Hepatocyte (in vitro differentiated cells): ENCODE results near the gene ATPAF1. TPM values are rescaled to one million over a fixed set of nuclear protein-coding genes. Genes with fewer than 3 reads are reported as not detected.

Experiments used
- DNase-seq: peaks from one replicate; pipeline ENCODE4 v3.0.0-alpha.2; 2016; ENCODE audit warnings: low spot score
- H2AFZ ChIP-seq: fragments of 200-600 bp; sonication (generic); 2 replicates; pipeline ENCODE4 v1.6.0; 2016; ENCODE audit warnings: antibody characterized with exemption, mild to moderate bottlenecking
- H3K27ac ChIP-seq: fragments of 200-600 bp; sonication (generic); 2 replicates; pipeline ENCODE4 v1.5.1; 2016; ENCODE audit warnings: mild to moderate bottlenecking
- H3K27me3 ChIP-seq: fragments of 200-600 bp; sonication (generic); 2 replicates; pipeline ENCODE4 v1.6.1; 2016
- H3K36me3 ChIP-seq: fragments of 200-600 bp; sonication (generic); replicated peaks from 2 replicates; pipeline ENCODE4 v1.5.1; 2016; ENCODE audit warnings: low read depth; ENCODE audit not compliant: insufficient read depth
- H3K4me1 ChIP-seq: fragments of 200-600 bp; sonication (generic); 2 replicates; pipeline ENCODE4 v1.5.1; 2016; ENCODE audit warnings: mild to moderate bottlenecking, moderate library complexity; ENCODE audit not compliant: insufficient read depth
- H3K4me2 ChIP-seq: fragments of 200-600 bp; sonication (generic); 2 replicates; pipeline ENCODE4 v1.6.0; 2016
- H3K4me3 ChIP-seq: fragments of 200-600 bp; sonication (generic); 2 replicates; pipeline ENCODE4 v1.5.1; 2016; ENCODE audit warnings: mild to moderate bottlenecking
- H3K79me2 ChIP-seq: fragments of 200-600 bp; sonication (generic); 2 replicates; pipeline ENCODE4 v1.6.0; 2017; ENCODE audit warnings: mild to moderate bottlenecking
- H3K9me2 ChIP-seq: fragments of 200-600 bp; sonication (generic); replicated peaks from 2 replicates; pipeline ENCODE4 v1.6.0; 2017; ENCODE audit warnings: mild to moderate bottlenecking; ENCODE audit not compliant: insufficient read depth
- H3K9me3 ChIP-seq: fragments of 200-600 bp; sonication (generic); 2 replicates; pipeline ENCODE4 v1.5.1; 2016; ENCODE audit warnings: low read depth, mild to moderate bottlenecking
- H4K20me1 ChIP-seq: fragments of 200-600 bp; sonication (generic); 2 replicates; pipeline ENCODE4 v1.6.0; 2016; ENCODE audit warnings: mild to moderate bottlenecking; ENCODE audit not compliant: insufficient read depth, poor library complexity, severe bottlenecking
- CTCF ChIP-seq: fragments of 200-600 bp; sonication (generic); IDR thresholded peaks from 2 replicates; pipeline ENCODE4 v1.5.1; 2016; ENCODE audit warnings: antibody characterized with exemption, mild to moderate bottlenecking; ENCODE audit not compliant: poor library complexity
- EZH2 ChIP-seq: fragments of 200-600 bp; sonication (generic); IDR thresholded peaks from 2 replicates; pipeline ENCODE4 v1.6.1; 2016; ENCODE audit warnings: antibody characterized with exemption, mild to moderate bottlenecking, borderline replicate concordance
- EZH2phosphoT487 ChIP-seq: fragments of 200-600 bp; sonication (generic); IDR thresholded peaks from one replicate; pipeline ENCODE4 v1.6.1; 2018; ENCODE audit warnings: antibody characterized with exemption, mild to moderate bottlenecking, low read depth, moderate library complexity; ENCODE audit not compliant: unreplicated experiment, severe bottlenecking
- WGBS: methylation state at CpG from one replicate; pipeline ENCODE4 v1.1.6; 2016; ENCODE audit warnings: low lambda C conversion rate; ENCODE audit errors: missing lambda C conversion rate; 5-methylcytosine and 5-hydroxymethylcytosine counted together
- polyA plus RNA-seq: library from polyadenylated mRNA; unstranded; fragments of >200 nt; fragmentation: Nextera tagmentation; extraction: Ambion mirVana; gene quantifications from 2 replicates; pipeline ENCODE4 v1.2.1, GENCODE V29; 2016
- total RNA-seq: library from RNA; depleted of rRNA; stranded (reverse); fragments of >200 nt; gene quantifications from 2 replicates; pipeline ENCODE4 v1.2.3, GENCODE V29; 2014

ATPAF1 gene
- total and polyA plus RNA-seq, 2 experiments from 2014 or later = 57.5 to 63.2 TPM

GRCh38 chr1:46708121-46708520 lies 40.0 kb upstream of the ATPAF1 start:
- Histone ChIP-seq H3K27ac (no peak overlapping the region), H3K36me3 (no peaks in the 10 kb centered on the region), H2AFZ (no peak overlapping the region), H3K27me3 (no peaks in the 10 kb centered on the region), H3K4me3 (no peak overlapping the region), H3K9me2 (no peaks in the 10 kb centered on the region), H3K9me3 (no peaks in the 10 kb centered on the region), H4K20me1 (peaks cover 3% of the 10 kb centered on the region), H3K4me1 (no peaks in the 10 kb centered on the region), H3K4me2 (no peak overlapping the region), H3K79me2 (peaks cover 15% of the 10 kb centered on the region)
- no peak for DNase-seq
- TF ChIP-seq EZH2phosphoT487 (no peak), EZH2 (no peak), CTCF (no peak)
- 92% methylated on average over 1 of the region's 1 CpG for WGBS

- WGBS = 94% methylated on average over 9 of the region's 9 CpGs
- no peak for DNase-seq
- no peak overlapping the region for H3K27ac ChIP-seq
- H3K4me3 ChIP-seq = no peak overlapping the region
- H3K79me2 ChIP-seq = peaks cover 13% of the 10 kb centered on the region
- H3K9me3 ChIP-seq = no peaks in the 10 kb centered on the region
- H2AFZ ChIP-seq = no peak overlapping the region
- H3K27me3 ChIP-seq = no peaks in the 10 kb centered on the region
- H4K20me1 ChIP-seq = peaks cover 3% of the 10 kb centered on the region
- H3K36me3 ChIP-seq = no peaks in the 10 kb centered on the region
- H3K4me2 ChIP-seq = no peak overlapping the region
- H3K4me1 ChIP-seq = no peaks in the 10 kb centered on the region
- no peaks in the 10 kb centered on the region for H3K9me2 ChIP-seq
- no peak for TF ChIP-seq EZH2
- no peak for TF ChIP-seq EZH2phosphoT487
- TF ChIP-seq CTCF = no peak
Observed at GRCh38 chr1:46705408-46705807, 37.2 kb upstream of the ATPAF1 start.

- no peak overlapping the region for H2AFZ ChIP-seq
- no peak overlapping the region for H3K4me2 ChIP-seq
- H3K79me2 ChIP-seq = peaks cover 13% of the 10 kb centered on the region
- 69% methylated on average over 3 of the region's 3 CpGs for WGBS
- no peaks in the 10 kb centered on the region for H3K9me3 ChIP-seq
- no peak for DNase-seq
- no peak overlapping the region for H3K27ac ChIP-seq
- no peaks in the 10 kb centered on the region for H3K9me2 ChIP-seq
- H4K20me1 ChIP-seq = peaks cover 3% of the 10 kb centered on the region
- H3K36me3 ChIP-seq = no peaks in the 10 kb centered on the region
- TF ChIP-seq EZH2phosphoT487 (no peak), CTCF (no peak), EZH2 (no peak)
- H3K27me3 ChIP-seq = no peaks in the 10 kb centered on the region
- no peak overlapping the region for H3K4me3 ChIP-seq
- no peaks in the 10 kb centered on the region for H3K4me1 ChIP-seq
Observed at GRCh38 chr1:46703927-46704641, 35.9 kb upstream of the ATPAF1 start.
